Progenitor cell of endocrine pancreas (in vitro differentiated cells): ENCODE data around the gene RPUSD2. TPM values are rescaled to one million over a fixed set of nuclear protein-coding genes. Genes with fewer than 3 reads are reported as not detected.
"Not testable (repeated sequence)": the region's sequence is repeated elsewhere in the genome, so short reads cannot be mapped to it uniquely, and the experiment has no call there.

Experiments used
- DNase-seq: peaks from one replicate; pipeline ENCODE4 v3.0.0; 2021; ENCODE audit warnings: low spot score; ENCODE audit not compliant: unreplicated experiment
- H3K27ac Mint-ChIP-seq: 2 replicates; pipeline ENCODE4 v1.8.0; 2021; ENCODE audit warnings: mild to moderate bottlenecking, moderate library complexity, mixed read lengths
- H3K27me3 Mint-ChIP-seq: 2 replicates; pipeline ENCODE4 v1.8.0; 2021; ENCODE audit warnings: mixed read lengths
- H3K36me3 Mint-ChIP-seq: 2 replicates; pipeline ENCODE4 v1.8.0; 2022; ENCODE audit warnings: mixed read lengths; ENCODE audit not compliant: insufficient read depth
- H3K4me1 Mint-ChIP-seq: 2 replicates; pipeline ENCODE4 v1.8.0; 2021; ENCODE audit warnings: low read depth, mixed read lengths
- H3K4me3 Mint-ChIP-seq: 2 replicates; pipeline ENCODE4 v1.8.0; 2021; ENCODE audit warnings: low read depth, mild to moderate bottlenecking, moderate library complexity, mixed read lengths
- H3K9me3 Mint-ChIP-seq: 2 replicates; pipeline ENCODE4 v1.8.0; 2021; ENCODE audit warnings: low read depth, mixed read lengths
- CTCF ChIP-seq: fragments of 200-600 bp; sonication (generic); IDR thresholded peaks from one replicate; pipeline ENCODE4 v1.5.0; 2021; ENCODE audit warnings: antibody characterized with exemption, mild to moderate bottlenecking; ENCODE audit not compliant: unreplicated experiment
- total RNA-seq: library from RNA; stranded (reverse); gene quantifications from 2 replicates; pipeline ENCODE4 v1.2.1, GENCODE V29; 2021

RPUSD2 gene
- total RNA-seq, 1 donor from 2014 or later, result 11.5 TPM

GRCh38 chr15:40565333-40566238 lies 3.5 kb upstream of the RPUSD2 start:
- no peaks in the 10 kb centered on the region for H3K9me3 Mint-ChIP-seq
- peaks cover 7% of the 10 kb centered on the region for H3K27me3 Mint-ChIP-seq
- H3K4me3 Mint-ChIP-seq, result peak overlapping the region; percentile 89
- H3K27ac Mint-ChIP-seq, result peak overlapping the region; percentile 93
- no peak for TF ChIP-seq CTCF
- H3K4me1 Mint-ChIP-seq, result peaks cover 20% of the 10 kb centered on the region
- DNase-seq, result no peak
- no peaks in the 10 kb centered on the region for H3K36me3 Mint-ChIP-seq

- DNase-seq, result no peak
- H3K36me3 Mint-ChIP-seq, result no peaks in the 10 kb centered on the region
- no peaks in the 10 kb centered on the region for H3K9me3 Mint-ChIP-seq
Observed at GRCh38 chr15:40567111-40567510, 2.0 kb upstream of the RPUSD2 start.

GRCh38 chr15:40575113-40575512 lies 6.0 kb downstream of the RPUSD2 start:
- Mint-ChIP-seq H3K4me3 (no peak overlapping the region), H3K9me3 (peaks cover 3% of the 10 kb centered on the region), H3K27ac (no peak overlapping the region), H3K36me3 (peaks cover 11% of the 10 kb centered on the region), H3K27me3 (no peaks in the 10 kb centered on the region), H3K4me1 (peaks cover 6% of the 10 kb centered on the region)
- no peak for DNase-seq
- no peak for TF ChIP-seq CTCF

More at GRCh38 chr15:40567111-40567510, 2.0 kb upstream of the RPUSD2 start:
- peaks cover 7% of the 10 kb centered on the region for H3K27me3 Mint-ChIP-seq
- H3K4me1 Mint-ChIP-seq, result peaks cover 21% of the 10 kb centered on the region
- no peak overlapping the region for H3K27ac Mint-ChIP-seq
- peak; percentile 22 for TF ChIP-seq CTCF
- H3K4me3 Mint-ChIP-seq, result peak overlapping the region; percentile 27

GRCh38 chr15:40576914-40577313 lies 7.8 kb downstream of the RPUSD2 start:
- H3K36me3 Mint-ChIP-seq, result peaks cover 11% of the 10 kb centered on the region
- not testable (repeated sequence) for H3K9me3 Mint-ChIP-seq, H3K4me1 Mint-ChIP-seq, H3K27ac Mint-ChIP-seq, H3K27me3 Mint-ChIP-seq, H3K4me3 Mint-ChIP-seq, DNase-seq

- TF ChIP-seq CTCF, result no peak
- peaks cover 3% of the 10 kb centered on the region for H3K9me3 Mint-ChIP-seq
- H3K27ac Mint-ChIP-seq, result peak overlapping the region; percentile 37
Observed at GRCh38 chr15:40578892-40579291, 9.8 kb downstream of the RPUSD2 start.

GRCh38 chr15:40581796-40582195 lies 12.7 kb downstream of the RPUSD2 start:
- H3K27me3 Mint-ChIP-seq, H3K27ac Mint-ChIP-seq, H3K4me1 Mint-ChIP-seq: not testable (repeated sequence)

More at GRCh38 chr15:40578892-40579291, 9.8 kb downstream of the RPUSD2 start:
- no peak overlapping the region for H3K4me3 Mint-ChIP-seq
- DNase-seq, result no peak
- H3K27me3 Mint-ChIP-seq, result no peaks in the 10 kb centered on the region
- H3K4me1 Mint-ChIP-seq, result no peaks in the 10 kb centered on the region
- peaks cover 7% of the 10 kb centered on the region for H3K36me3 Mint-ChIP-seq

More at GRCh38 chr15:40581796-40582195, 12.7 kb downstream of the RPUSD2 start:
- not testable (repeated sequence) for DNase-seq, H3K36me3 Mint-ChIP-seq, H3K9me3 Mint-ChIP-seq, H3K4me3 Mint-ChIP-seq
